Caco-2 (cell line): ENCODE results near the gene MPZL3. TPM values are rescaled to one million over a fixed set of nuclear protein-coding genes. Genes with fewer than 3 reads are reported as not detected.

Source experiments
- BruUV-seq: library from RNA; stranded (reverse); fragments of 400-500 nt; replicated peaks from 2 replicates; lab custom pipeline; 2021; lab: Mats Ljungman, UMichigan
- CTCF ChIA-PET: fragments of 300-600 bp; sonication (Branson Sonifier 250); formaldehyde crosslinking; loops from one replicate; lab custom pipeline; 2022; ENCODE audit warnings: antibody characterized with exemption; lab: Charles Lee
- POLR2A ChIA-PET: fragments of 300-600 bp; sonication (Branson Sonifier 250); formaldehyde crosslinking; loops from one replicate; lab custom pipeline; 2022; ENCODE audit warnings: antibody characterized with exemption; lab: Charles Lee
- DNase-seq, 2 experiments: peaks; one replicate each; pipeline versions ENCODE4 v3.0.0 to v3.0.0-alpha.2; 2020 to 2022
- H3K27me3 ChIP-seq: replicated peaks from 2 replicates; pipeline ENCODE4 v1.6.0; 2011; ENCODE audit warnings: low read length; ENCODE audit not compliant: control insufficient read depth, insufficient read depth
- H3K36me3 ChIP-seq: 2 replicates; pipeline ENCODE4 v1.5.1; 2011; ENCODE audit warnings: low read length; ENCODE audit not compliant: control insufficient read depth, insufficient read depth
- H3K4me1 ChIP-seq: fragments of 250-450 bp; sonication (Bioruptor Pico); 2 replicates; pipeline ENCODE4 v1.5.1; 2020; ENCODE audit warnings: mild to moderate bottlenecking
- H3K4me3 ChIP-seq: 2 replicates; pipeline ENCODE4 v1.5.1; 2011; ENCODE audit warnings: low read depth, mild to moderate bottlenecking, control low read depth, low read length
- H3K9me3 ChIP-seq: fragments of 250-450 bp; sonication (Bioruptor Pico); 2 replicates; pipeline ENCODE4 v1.5.1; 2020; ENCODE audit warnings: mild to moderate bottlenecking, moderate library complexity
- H3K27ac Mint-ChIP-seq: one replicate; pipeline ENCODE4 v1.8.0; 2022; ENCODE audit warnings: mixed read lengths; ENCODE audit not compliant: unreplicated experiment
- H3K27me3 Mint-ChIP-seq: one replicate; pipeline ENCODE4 v1.8.0; 2022; ENCODE audit warnings: mixed read lengths; ENCODE audit not compliant: insufficient read depth, unreplicated experiment
- H3K36me3 Mint-ChIP-seq: one replicate; pipeline ENCODE4 v1.8.0; 2022; ENCODE audit warnings: mild to moderate bottlenecking, mixed read lengths; ENCODE audit not compliant: insufficient read depth, unreplicated experiment
- H3K4me1 Mint-ChIP-seq: one replicate; pipeline ENCODE4 v1.8.0; 2022; ENCODE audit warnings: low read depth, mixed read lengths; ENCODE audit not compliant: unreplicated experiment
- H3K4me3 Mint-ChIP-seq: one replicate; pipeline ENCODE4 v1.8.0; 2022; ENCODE audit warnings: mild to moderate bottlenecking, moderate library complexity, mixed read lengths; ENCODE audit not compliant: unreplicated experiment
- H3K9me3 Mint-ChIP-seq: one replicate; pipeline ENCODE4 v1.8.0; 2022; ENCODE audit warnings: mixed read lengths; ENCODE audit not compliant: unreplicated experiment
- intact Hi-C: fragments of 100-400 bp; cut with micrococcal nuclease; formaldehyde crosslinking; loops from one replicate; pipeline ENCODE4 v1.10.0; 2022; ENCODE audit not compliant: unreplicated experiment
- total RNA-seq: library from RNA; stranded (reverse); gene quantifications from 2 replicates; pipeline ENCODE4 v1.2.3, GENCODE V29; 2022
- TF ChIP-seq, protein P1 (sequence below), 2 experiments: fragments of 200-600 bp in 1 of 2; IDR thresholded peaks; 1 replicate in 1 of 2; 2 replicates in 1 of 2; pipeline versions ENCODE4 v1.5.1 to v1.8.0; 2011 to 2022; ENCODE audit warnings: antibody characterized with exemption in 1 of 2, control low read depth in 1 of 2, inconsistent platforms in 1 of 2, low read depth in 1 of 2, low read length in 1 of 2, mild to moderate bottlenecking in 1 of 2, moderate library complexity in 1 of 2; ENCODE audit not compliant: insufficient read depth in 1 of 2, severe bottlenecking in 1 of 2, unreplicated experiment in 1 of 2

Gene MPZL3
- total RNA-seq, 1 experiment from 2014 or later: 31.8 TPM

DNA sequence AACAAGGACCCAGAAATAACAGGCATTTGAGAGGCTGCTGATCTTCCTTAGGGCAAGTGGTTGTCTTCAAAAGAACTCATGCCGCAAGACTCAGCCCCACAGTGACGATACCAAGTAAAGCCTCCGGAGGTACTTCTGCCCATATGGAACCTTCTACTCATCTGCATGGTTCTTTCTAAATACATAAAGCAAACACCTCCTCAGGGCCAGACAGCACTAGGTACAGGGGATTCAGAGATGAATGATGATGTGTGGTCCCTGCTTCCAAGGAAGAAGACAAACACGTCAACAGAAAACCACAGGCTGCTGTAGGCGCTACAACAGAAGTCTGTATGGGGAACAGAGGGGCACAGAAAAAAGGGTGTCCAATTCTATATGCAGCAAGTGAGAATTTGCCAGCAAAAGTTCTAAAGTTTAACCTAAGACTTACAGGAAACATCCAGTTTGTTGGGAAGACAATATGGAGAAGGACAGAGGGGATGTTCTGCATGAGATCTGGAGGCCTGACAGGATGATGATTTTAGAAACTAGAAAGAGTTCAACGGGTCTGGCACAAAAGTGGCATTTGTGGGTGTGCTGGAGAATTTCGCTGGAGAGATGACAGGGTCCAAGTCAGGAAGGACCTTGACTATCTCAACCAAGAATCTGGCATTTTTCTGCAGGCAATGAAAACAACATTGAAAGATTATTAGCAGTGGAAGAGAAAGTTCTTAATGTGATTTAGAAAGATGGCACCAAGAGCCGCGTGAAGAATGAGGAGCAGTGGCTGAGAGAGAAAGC is 51.1 kb downstream of the MPZL3 start:
- Mint-ChIP-seq H3K4me3 (no peak overlapping the region), H3K36me3 (no peaks in the 10 kb centered on the region), H3K27ac (no peak overlapping the region), H3K9me3 (no peaks in the 10 kb centered on the region), H3K27me3 (no peaks in the 10 kb centered on the region), H3K4me1 (peaks cover 31% of the 10 kb centered on the region)
- Histone ChIP-seq H3K4me1 (peaks cover 91% of the 10 kb centered on the region), H3K36me3 (peaks cover 2% of the 10 kb centered on the region; the same call in 1 of the 2 replicates), H3K9me3 (no peaks in the 10 kb centered on the region), H3K27me3 (no peaks in the 10 kb centered on the region), H3K4me3 (no peak overlapping the region)
- POLR2A ChIA-PET: interaction anchor here (0.6 to 1.9 kb wide), 3 partner anchors 15 to 51 kb away, joined by 3 to 16 read pairs (median 3); partner anchors contain the start of gene MPZL3
- CTCF ChIA-PET: interaction anchor here (0.5 to 1.9 kb wide), 4 partner anchors 11 to 1016 kb away, joined by 4 to 20 read pairs (median 6); no protein-coding TSS in a partner anchor
- no peak for DNase-seq
- intact Hi-C loops: no loop called here
- TF ChIP-seq, protein P1, sequence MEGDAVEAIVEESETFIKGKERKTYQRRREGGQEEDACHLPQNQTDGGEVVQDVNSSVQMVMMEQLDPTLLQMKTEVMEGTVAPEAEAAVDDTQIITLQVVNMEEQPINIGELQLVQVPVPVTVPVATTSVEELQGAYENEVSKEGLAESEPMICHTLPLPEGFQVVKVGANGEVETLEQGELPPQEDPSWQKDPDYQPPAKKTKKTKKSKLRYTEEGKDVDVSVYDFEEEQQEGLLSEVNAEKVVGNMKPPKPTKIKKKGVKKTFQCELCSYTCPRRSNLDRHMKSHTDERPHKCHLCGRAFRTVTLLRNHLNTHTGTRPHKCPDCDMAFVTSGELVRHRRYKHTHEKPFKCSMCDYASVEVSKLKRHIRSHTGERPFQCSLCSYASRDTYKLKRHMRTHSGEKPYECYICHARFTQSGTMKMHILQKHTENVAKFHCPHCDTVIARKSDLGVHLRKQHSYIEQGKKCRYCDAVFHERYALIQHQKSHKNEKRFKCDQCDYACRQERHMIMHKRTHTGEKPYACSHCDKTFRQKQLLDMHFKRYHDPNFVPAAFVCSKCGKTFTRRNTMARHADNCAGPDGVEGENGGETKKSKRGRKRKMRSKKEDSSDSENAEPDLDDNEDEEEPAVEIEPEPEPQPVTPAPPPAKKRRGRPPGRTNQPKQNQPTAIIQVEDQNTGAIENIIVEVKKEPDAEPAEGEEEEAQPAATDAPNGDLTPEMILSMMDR (IDR thresholded peaks at IDR 0.05; ENCODE audit: insufficient read depth in 1 of 2, low read depth in 1 of 2, low read length in 1 of 2, severe bottlenecking in 1 of 2, unreplicated experiment in 1 of 2): no peak
- no TSS peak for BruUV-seq

DNA sequence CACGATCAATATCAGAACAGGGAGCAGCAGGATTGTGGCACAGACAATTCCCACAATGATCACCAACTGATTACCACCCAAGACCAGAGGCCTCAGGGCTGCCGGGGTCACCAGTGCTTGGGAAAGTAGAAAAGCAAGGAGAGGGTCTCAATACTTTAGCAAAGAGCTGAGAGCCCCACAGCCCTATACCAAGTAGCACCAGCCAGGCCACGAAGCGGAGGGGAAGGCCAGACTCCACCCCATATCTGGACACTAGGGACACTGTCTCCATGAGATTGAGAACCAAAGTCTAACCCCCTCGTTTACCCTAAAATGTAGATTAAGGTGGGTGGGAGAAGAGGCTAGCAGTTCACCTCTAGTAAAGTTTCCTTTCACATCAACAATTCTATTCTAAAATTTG is 51.7 kb downstream of the MPZL3 start:
- no peak overlapping the region for H3K4me3 ChIP-seq
- peaks cover 89% of the 10 kb centered on the region for H3K4me1 ChIP-seq
- no peak overlapping the region for H3K4me3 Mint-ChIP-seq
- H3K36me3 ChIP-seq: peaks cover 2% of the 10 kb centered on the region; the same call in 1 of the 2 replicates
- H3K4me1 Mint-ChIP-seq: peaks cover 28% of the 10 kb centered on the region
- H3K27me3 ChIP-seq: no peaks in the 10 kb centered on the region
- TF ChIP-seq, protein P1 (IDR thresholded peaks at IDR 0.05; ENCODE audit: insufficient read depth in 1 of 2, low read depth in 1 of 2, low read length in 1 of 2, severe bottlenecking in 1 of 2, unreplicated experiment in 1 of 2): no peak
- no peak for DNase-seq
- no peak overlapping the region for H3K27ac Mint-ChIP-seq
- no peaks in the 10 kb centered on the region for H3K9me3 ChIP-seq
- H3K36me3 Mint-ChIP-seq: no peaks in the 10 kb centered on the region
- intact Hi-C loops: no loop called here
- BruUV-seq: no TSS peak
- no peaks in the 10 kb centered on the region for H3K27me3 Mint-ChIP-seq
- H3K9me3 Mint-ChIP-seq: no peaks in the 10 kb centered on the region
- CTCF ChIA-PET: no interaction called here
- POLR2A ChIA-PET: interaction anchor here (0.6 kb wide), 1 partner anchor 40 kb away, joined by 3 read pairs; no protein-coding TSS in a partner anchor

DNA sequence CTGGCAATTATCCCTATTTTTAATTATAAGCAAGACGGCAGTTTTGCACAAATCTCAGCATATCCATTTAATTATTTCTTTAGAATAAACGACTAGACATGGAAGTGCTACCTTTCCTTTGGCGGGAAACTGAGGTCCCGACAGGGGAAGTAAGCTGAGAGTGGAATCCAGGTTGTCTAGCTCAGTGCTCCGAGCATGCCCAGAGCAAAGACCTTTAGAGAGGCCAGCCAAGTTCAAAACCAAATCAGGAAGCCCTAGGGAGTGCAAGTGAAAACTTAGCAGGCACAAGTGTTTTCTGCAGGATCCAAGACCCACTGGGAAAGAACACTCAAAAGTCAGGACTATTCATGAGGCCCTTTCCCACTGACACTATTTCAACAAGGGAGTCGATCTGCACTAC is 53.0 kb downstream of the MPZL3 start:
- POLR2A ChIA-PET: interaction anchor here (0.6 to 1.7 kb wide), 5 partner anchors 13 to 549 kb away, joined by 3 to 14 read pairs (median 10); partner anchors contain the start of gene MPZL3
- TF ChIP-seq, protein P1 (IDR thresholded peaks at IDR 0.05; ENCODE audit: insufficient read depth in 1 of 2, low read depth in 1 of 2, low read length in 1 of 2, severe bottlenecking in 1 of 2, unreplicated experiment in 1 of 2): no peak
- H3K27ac Mint-ChIP-seq: peak overlapping the region; percentile 36
- CTCF ChIA-PET: interaction anchor here (0.6 to 2.2 kb wide), 42 partner anchors 9 to 317 kb away, joined by 3 to 75 read pairs (median 5); partner anchors contain the start of genes MPZL2, MPZL3 and UBE4A
- peaks cover 1% of the 10 kb centered on the region for H3K36me3 Mint-ChIP-seq
- peaks cover 40% of the 10 kb centered on the region for H3K4me1 Mint-ChIP-seq
- intact Hi-C loops: loop anchor here (5.0 kb wide), 1 partner anchor 288 kb away; no protein-coding TSS in a partner anchor
- Histone ChIP-seq H3K36me3 (peaks cover 2% of the 10 kb centered on the region; the same call in 1 of the 2 replicates), H3K4me3 (no peak overlapping the region), H3K9me3 (no peaks in the 10 kb centered on the region), H3K27me3 (no peaks in the 10 kb centered on the region), H3K4me1 (peaks cover 90% of the 10 kb centered on the region)
- no peak for DNase-seq
- no TSS peak for BruUV-seq
- H3K27me3 Mint-ChIP-seq: no peaks in the 10 kb centered on the region
- H3K9me3 Mint-ChIP-seq: no peaks in the 10 kb centered on the region
- no peak overlapping the region for H3K4me3 Mint-ChIP-seq
